Endothelial cell (in vitro differentiated cells): ENCODE measurements around the gene KIAA1217. TPM values are rescaled to one million over a fixed set of nuclear protein-coding genes. Genes with fewer than 3 reads are reported as not detected.

Source experiments
- DNase-seq: peaks from one replicate; pipeline ENCODE4 v3.0.0; 2021; ENCODE audit warnings: low spot score
- H3K27ac Mint-ChIP-seq: one replicate; pipeline ENCODE4 v1.8.0; 2021; ENCODE audit warnings: mixed read lengths, inconsistent platforms; ENCODE audit not compliant: unreplicated experiment
- H3K27me3 Mint-ChIP-seq: one replicate; pipeline ENCODE4 v1.8.0; 2021; ENCODE audit warnings: mild to moderate bottlenecking, moderate library complexity, mixed read lengths, inconsistent platforms; ENCODE audit not compliant: unreplicated experiment
- H3K36me3 Mint-ChIP-seq: one replicate; pipeline ENCODE4 v1.8.0; 2021; ENCODE audit warnings: mild to moderate bottlenecking, low read depth, mixed read lengths, inconsistent platforms; ENCODE audit not compliant: unreplicated experiment
- H3K4me1 Mint-ChIP-seq: one replicate; pipeline ENCODE4 v1.8.0; 2021; ENCODE audit warnings: mild to moderate bottlenecking, mixed read lengths, inconsistent platforms; ENCODE audit not compliant: unreplicated experiment
- H3K4me3 Mint-ChIP-seq: one replicate; pipeline ENCODE4 v1.8.0; 2021; ENCODE audit warnings: mild to moderate bottlenecking, mixed read lengths, inconsistent platforms; ENCODE audit not compliant: unreplicated experiment
- H3K9me3 Mint-ChIP-seq: one replicate; pipeline ENCODE4 v1.8.0; 2021; ENCODE audit warnings: mixed read lengths, inconsistent platforms; ENCODE audit not compliant: unreplicated experiment
- total RNA-seq: library from RNA; stranded (reverse); fragmentation: NEBNext Ultra II Directional; extraction: Animal tissue kit (Norgen Biotek cat#: 25700); gene quantifications from one replicate; pipeline ENCODE4 v1.2.1, GENCODE V29; 2021; ENCODE audit not compliant: unreplicated experiment
- TF ChIP-seq, protein P1 (sequence below): fragments of 200-600 bp; sonication (generic); IDR thresholded peaks from one replicate; pipeline ENCODE4 v1.5.0; 2021; ENCODE audit warnings: antibody characterized with exemption; ENCODE audit not compliant: unreplicated experiment

KIAA1217 gene
- total RNA-seq, 1 donor from 2014 or later, result 70.8 TPM

DNA sequence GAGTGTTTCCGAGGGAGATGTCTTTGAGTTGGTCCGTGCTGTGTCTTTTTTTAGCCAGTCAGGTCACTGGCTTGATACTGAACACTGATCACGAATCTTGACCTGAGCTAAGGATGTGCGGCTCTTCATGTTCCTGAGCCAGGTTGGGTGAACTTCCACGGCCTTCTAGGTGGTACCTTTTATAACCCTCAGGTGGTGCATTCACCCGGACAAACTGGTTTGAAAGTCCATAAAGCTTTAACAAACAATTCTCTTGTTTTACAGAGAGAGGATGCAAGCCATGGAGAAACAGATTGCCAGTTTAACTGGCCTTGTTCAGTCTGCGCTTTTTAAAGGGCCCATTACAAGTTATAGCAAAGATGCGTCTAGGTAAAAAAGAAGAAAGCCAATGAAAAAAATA is 285.3 kb downstream of the KIAA1217 start:
- no peaks in the 10 kb centered on the region for H3K9me3 Mint-ChIP-seq
- H3K36me3 Mint-ChIP-seq, result peaks cover 21% of the 10 kb centered on the region
- TF ChIP-seq, protein P1, sequence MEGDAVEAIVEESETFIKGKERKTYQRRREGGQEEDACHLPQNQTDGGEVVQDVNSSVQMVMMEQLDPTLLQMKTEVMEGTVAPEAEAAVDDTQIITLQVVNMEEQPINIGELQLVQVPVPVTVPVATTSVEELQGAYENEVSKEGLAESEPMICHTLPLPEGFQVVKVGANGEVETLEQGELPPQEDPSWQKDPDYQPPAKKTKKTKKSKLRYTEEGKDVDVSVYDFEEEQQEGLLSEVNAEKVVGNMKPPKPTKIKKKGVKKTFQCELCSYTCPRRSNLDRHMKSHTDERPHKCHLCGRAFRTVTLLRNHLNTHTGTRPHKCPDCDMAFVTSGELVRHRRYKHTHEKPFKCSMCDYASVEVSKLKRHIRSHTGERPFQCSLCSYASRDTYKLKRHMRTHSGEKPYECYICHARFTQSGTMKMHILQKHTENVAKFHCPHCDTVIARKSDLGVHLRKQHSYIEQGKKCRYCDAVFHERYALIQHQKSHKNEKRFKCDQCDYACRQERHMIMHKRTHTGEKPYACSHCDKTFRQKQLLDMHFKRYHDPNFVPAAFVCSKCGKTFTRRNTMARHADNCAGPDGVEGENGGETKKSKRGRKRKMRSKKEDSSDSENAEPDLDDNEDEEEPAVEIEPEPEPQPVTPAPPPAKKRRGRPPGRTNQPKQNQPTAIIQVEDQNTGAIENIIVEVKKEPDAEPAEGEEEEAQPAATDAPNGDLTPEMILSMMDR, result no peak
- peaks cover 25% of the 10 kb centered on the region for H3K4me1 Mint-ChIP-seq
- peaks cover 2% of the 10 kb centered on the region for H3K27me3 Mint-ChIP-seq
- no peak for DNase-seq
- no peak overlapping the region for H3K4me3 Mint-ChIP-seq
- H3K27ac Mint-ChIP-seq, result peak overlapping the region; percentile 25

DNA sequence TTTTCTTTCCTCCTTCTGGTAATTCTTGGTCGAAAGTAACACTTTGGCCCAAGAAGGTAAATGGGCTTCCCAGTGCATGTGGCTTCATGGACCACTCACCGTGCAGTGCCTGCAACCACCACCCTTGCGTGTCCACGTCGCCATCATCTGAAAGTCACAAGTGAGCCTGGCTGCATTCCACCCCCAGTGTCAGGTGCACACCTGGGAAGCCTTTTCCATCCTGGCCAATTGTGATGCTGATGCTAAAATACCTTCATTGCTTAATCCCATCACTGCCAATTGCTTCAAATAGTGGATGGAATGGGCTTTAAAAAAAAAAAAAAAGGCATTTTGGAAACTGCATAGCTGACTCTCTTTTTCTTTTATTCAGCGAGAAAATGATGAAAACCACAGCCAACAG is 285.8 kb downstream of the KIAA1217 start:
- no peak for DNase-seq

DNA sequence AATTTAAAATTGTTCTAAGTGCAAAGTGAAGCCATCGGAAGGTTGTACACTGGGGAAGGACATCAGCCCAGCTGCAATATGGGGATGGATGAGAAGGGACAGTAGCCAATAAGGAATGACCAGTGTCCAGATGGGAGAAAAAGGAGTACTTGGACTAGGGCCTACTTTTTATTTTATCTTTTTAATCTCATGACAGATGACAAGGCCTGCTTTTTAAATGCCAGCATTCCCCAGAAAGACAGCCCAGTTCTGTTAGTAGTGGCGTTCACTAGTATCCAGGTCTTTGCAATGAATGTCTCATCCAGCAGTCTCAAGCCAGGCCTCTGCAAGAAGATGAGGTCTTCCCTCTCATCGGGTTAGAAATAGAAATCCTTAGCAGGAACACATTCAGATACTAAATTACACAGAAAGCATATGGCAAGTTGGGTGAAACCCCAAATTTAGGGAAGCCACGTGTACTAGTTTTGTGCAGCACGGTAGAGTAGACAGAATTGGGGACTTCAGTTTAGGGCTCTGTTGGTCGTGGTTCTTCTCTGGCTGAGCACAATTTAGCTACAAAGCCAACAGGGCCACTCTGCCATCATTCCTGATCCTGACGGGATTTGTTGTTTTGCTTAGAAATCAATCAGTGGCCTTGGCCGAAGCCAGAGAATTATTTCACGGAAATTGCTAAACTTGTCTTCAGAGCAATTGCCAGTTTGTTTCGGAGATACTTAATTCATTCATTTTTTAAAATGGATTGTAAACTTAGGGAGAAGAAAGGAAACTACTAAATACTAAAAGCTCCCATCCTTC is 286.9 kb downstream of the KIAA1217 start:
- H3K27me3 Mint-ChIP-seq, result peaks cover 3% of the 10 kb centered on the region
- peaks cover 25% of the 10 kb centered on the region for H3K4me1 Mint-ChIP-seq
- no peak overlapping the region for H3K4me3 Mint-ChIP-seq
- TF ChIP-seq, protein P1, result no peak
- H3K36me3 Mint-ChIP-seq, result peaks cover 26% of the 10 kb centered on the region
- no peak overlapping the region for H3K27ac Mint-ChIP-seq
- no peak for DNase-seq
- no peaks in the 10 kb centered on the region for H3K9me3 Mint-ChIP-seq

More for the DNA sequence above, 285.8 kb downstream of the KIAA1217 start:
- Mint-ChIP-seq H3K27ac (no peak overlapping the region), H3K4me3 (no peak overlapping the region), H3K9me3 (no peaks in the 10 kb centered on the region), H3K36me3 (peaks cover 21% of the 10 kb centered on the region), H3K27me3 (peaks cover 2% of the 10 kb centered on the region), H3K4me1 (peaks cover 25% of the 10 kb centered on the region)
- TF ChIP-seq, protein P1, result no peak

DNA sequence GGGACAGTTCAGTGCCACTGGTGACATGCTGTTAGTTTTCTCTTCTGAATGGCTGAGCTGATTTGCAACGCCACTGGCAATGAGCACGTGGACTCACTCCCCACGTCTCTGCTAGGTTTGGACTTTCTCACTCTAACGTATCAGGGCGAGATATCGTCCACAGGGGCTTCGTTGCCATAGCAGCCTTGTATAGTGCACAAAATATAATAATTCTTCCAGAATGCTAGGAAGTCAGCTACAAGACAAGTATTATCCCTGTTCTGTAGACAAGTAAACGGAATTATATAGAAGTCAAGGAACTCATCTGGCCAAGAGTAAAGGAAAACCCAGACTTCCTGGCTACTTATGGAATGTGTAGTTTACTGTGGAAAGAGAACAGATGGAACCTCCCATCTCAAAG is 288.0 kb downstream of the KIAA1217 start:
- DNase-seq, result no peak
- Mint-ChIP-seq H3K27me3 (peaks cover 3% of the 10 kb centered on the region), H3K9me3 (no peaks in the 10 kb centered on the region), H3K27ac (no peak overlapping the region), H3K4me3 (no peak overlapping the region), H3K4me1 (peaks cover 20% of the 10 kb centered on the region), H3K36me3 (peaks cover 23% of the 10 kb centered on the region)
- TF ChIP-seq, protein P1, result no peak

DNA sequence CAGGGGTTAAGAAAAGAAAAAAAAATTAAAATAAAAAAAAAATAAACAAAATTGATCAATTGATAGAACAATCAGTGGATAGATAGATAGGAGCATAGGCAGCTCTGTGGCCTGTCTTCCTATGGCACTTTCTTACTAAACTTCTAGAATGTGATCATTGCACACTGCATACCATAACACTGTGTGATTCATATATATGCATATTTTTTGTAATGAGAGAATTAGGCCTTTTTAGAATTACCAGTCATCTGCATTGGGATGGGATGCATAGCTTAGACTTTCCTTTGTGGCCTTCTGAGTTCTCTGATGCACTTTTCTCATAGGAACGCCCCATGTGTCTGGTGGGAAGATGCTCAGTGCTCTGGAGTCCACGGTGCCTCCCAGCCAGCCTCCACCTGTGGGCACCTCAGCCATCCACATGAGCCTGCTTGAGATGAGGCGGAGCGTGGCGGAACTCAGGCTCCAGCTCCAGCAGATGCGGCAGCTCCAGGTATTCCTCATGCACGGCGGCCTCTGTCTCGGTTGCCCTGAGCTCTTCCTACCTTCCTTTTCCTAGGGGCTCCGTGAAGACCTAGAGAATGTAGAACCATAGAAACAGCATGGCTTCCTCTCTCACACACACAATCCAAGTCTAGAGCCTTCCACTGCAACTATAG is 292.2 kb downstream of the KIAA1217 start:
- no peak overlapping the region for H3K27ac Mint-ChIP-seq
- H3K36me3 Mint-ChIP-seq, result peaks cover 15% of the 10 kb centered on the region
- H3K4me1 Mint-ChIP-seq, result peaks cover 7% of the 10 kb centered on the region
- no peak for DNase-seq
- TF ChIP-seq, protein P1, result no peak
- H3K27me3 Mint-ChIP-seq, result peaks cover 3% of the 10 kb centered on the region
- no peaks in the 10 kb centered on the region for H3K9me3 Mint-ChIP-seq
- H3K4me3 Mint-ChIP-seq, result no peak overlapping the region
